OCI-LY7 (cell line): Measurements from ENCODE around the gene WDFY4.

ENCODE experiments used
- CTCF ChIP-seq: fragments of 200-600 bp; sonication (generic); conservative IDR thresholded peaks from 2 replicates; pipeline ENCODE4 v1.5.1; 2014; ENCODE audit warnings: mild to moderate bottlenecking, antibody characterized with exemption, low read length, moderate library complexity, mixed read lengths
- EZH2phosphoT487 ChIP-seq: fragments of 200-600 bp; sonication (generic); IDR thresholded peaks from 2 replicates; pipeline ENCODE4 v1.6.1; 2018; ENCODE audit warnings: low read depth, borderline replicate concordance, mild to moderate bottlenecking, mixed run types, antibody characterized with exemption, low read length, moderate library complexity, mixed read lengths

GRCh38 chr10:48722153-48723145, 37.8 kb downstream of the WDFY4 start:
- no peak for TF ChIP-seq CTCF
- TF ChIP-seq EZH2phosphoT487 = no peak
